NCI-H146 treated with DMSO at 0.1 percent for 48 hours (cell line): Measurements from ENCODE around the gene EFCAB9.

Experiments used
- DNase-seq: peaks from one replicate; lab custom pipeline; 2025; ENCODE audit not compliant: unreplicated experiment; lab: John Stamatoyannopoulos, UW

Gene EFCAB9

DNA sequence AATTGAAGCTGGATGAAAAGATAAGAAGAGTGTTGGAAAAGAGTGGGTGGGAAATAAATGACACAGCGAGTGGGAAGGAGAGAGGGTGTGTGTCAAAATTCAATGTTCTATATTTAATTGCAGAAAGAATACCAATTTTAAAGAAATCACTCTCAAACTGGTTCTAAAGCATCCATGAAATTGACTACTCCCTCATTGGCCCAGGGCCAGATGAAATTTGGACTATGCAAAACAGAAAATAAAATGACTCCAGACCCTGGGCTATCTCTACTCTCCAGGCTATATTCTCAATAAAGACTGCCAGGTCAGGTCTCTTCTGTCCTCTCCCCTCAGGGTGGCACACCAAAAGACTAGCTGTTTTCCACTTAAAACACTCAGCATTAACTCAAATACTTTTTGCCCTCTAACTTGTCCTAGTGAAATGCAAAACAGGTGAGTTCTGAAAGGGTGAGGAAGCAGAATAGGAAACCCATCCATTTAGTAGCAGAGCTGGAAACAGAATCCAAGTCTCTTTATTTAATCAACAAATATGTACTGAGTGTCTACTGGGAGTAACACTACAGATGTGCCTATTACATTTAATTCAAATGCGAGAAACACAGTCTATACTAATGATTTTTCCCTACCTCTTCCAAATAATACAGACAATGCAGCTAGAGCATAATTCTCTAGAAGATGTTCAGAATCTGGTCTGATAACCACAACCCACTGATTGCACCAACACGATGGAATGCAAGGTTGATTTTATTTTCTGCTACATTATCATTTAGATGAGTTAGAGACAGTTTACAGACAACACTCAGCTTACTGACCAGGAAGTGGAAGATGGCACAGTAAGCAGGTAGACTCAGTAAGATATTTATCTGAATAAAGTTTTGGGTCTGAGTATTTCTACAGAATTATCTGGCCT is 42.1 kb downstream of the EFCAB9 start:
- no peak for DNase-seq

- no peak for DNase-seq
Measured at GRCh38 chr5:172238334-172238733, 44.4 kb downstream of the EFCAB9 start.

GRCh38 chr5:172243302-172243701 is 49.3 kb downstream of the EFCAB9 start:
- no peak for DNase-seq

- no peak for DNase-seq
Measured at GRCh38 chr5:172245046-172245445, 51.1 kb downstream of the EFCAB9 start.

DNA sequence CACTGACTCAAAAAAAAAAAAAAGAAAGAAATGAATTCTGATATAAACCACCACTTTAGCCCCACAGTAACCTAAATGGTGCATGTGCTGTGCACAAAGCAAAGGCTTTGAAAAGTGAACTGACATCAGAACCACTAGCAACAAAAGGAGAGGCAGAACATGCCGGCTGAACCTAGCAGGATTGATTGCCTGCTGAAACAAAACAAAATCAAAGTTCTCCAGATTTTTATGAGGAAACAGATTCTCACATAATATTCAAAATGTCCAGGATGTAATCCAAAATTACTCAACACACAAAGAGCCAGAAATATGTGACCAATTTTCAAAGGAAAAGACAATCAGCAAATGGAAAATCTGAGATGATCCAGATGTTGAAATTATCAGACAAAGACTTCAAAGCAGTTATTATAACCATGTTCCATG is 51.7 kb downstream of the EFCAB9 start:
- no peak for DNase-seq

DNA sequence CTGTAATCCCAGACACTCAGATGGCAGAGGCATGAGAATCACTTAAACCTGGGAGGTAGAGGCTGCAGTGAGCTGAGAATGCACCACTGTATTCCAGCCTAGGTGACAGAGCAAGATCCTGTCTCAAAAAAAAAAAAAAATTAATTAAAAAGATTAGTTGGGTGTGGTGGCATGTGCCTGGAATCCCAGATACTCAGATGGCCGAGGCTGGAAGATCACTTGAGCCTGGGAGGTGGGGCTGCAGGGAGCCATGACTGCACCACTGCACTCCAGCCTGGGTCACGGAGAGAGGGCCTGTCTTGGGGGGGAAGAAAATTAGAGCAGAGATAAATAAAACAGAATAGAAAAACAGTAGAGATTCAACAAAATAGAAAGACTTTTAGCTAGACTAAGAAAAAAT is 54.7 kb downstream of the EFCAB9 start:
- DNase-seq: no peak

DNA sequence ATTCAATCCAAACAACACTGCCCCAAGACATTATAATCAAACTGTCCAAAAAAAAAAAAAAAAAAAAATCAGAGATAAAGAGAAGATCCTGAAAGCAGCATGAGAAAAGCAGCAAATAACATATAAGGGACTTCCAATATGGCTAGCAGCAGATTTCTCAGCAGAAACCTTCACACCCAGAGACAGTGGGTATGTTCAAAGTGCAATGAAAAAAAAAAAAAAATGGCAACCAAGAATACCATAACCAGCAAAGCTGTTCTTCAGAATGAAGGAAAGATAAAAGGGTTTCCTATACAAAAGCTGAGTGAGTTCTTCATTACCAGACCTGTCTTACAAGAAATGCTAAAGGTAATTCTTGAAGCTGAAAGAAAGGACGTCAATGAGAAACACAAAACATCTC is 57.4 kb downstream of the EFCAB9 start:
- no peak for DNase-seq

DNA sequence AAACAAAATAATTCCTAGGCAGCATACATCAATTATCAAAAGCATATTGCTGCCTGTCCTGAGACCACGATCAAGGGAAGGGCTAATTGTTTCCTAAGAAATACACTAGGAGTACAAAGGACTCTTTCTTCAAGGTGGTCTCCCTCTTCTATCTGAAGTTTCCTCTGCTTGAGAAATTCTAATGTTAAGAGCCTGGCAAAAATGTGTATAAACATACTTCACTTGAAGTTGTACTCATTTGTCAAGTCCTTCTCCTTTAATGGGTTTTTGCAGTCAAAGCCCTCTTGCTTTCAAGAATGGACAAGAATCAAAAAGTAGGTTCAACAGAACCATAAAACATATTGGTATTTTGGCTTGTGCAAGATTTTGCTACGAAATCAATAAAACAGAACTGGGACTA is 58.5 kb downstream of the EFCAB9 start:
- no peak for DNase-seq
